SU-DHL-6 (cell line): Measurements from ENCODE around the gene FGFR3.

ENCODE experiments used
- H2AFZ ChIP-seq: fragments of 200-600 bp; sonication (generic); 2 replicates; pipeline ENCODE4 v1.6.1; 2014; ENCODE audit warnings: low read depth, mild to moderate bottlenecking, moderate library complexity, mixed read lengths, antibody characterized with exemption, low read length; ENCODE audit not compliant: severe bottlenecking
- H3F3A ChIP-seq: fragments of 200-600 bp; shearing (Covaris generic); 2 replicates; pipeline ENCODE4 v1.6.0; 2016; ENCODE audit warnings: antibody characterized with exemption, mild to moderate bottlenecking; ENCODE audit not compliant: insufficient read depth
- H3K27ac ChIP-seq: fragments of 200-600 bp; sonication (generic); 2 replicates; pipeline ENCODE4 v1.5.1; 2016; ENCODE audit warnings: low read depth, mild to moderate bottlenecking, low read length, moderate library complexity, mixed read lengths
- H3K27me3 ChIP-seq: fragments of 200-600 bp; sonication (generic), shearing (Covaris generic); 2 replicates; pipeline ENCODE4 v1.6.0; 2014; ENCODE audit warnings: mild to moderate bottlenecking, low read length
- H3K36me3 ChIP-seq: fragments of 200-600 bp; sonication (generic); 2 replicates; pipeline ENCODE4 v1.6.1; 2014; ENCODE audit warnings: mild to moderate bottlenecking, low read length, mixed read lengths
- H3K4me2 ChIP-seq: fragments of 300-600, 200-600 bp; shearing (Covaris generic), sonication (generic); 2 replicates; pipeline ENCODE4 v1.6.0; 2014; ENCODE audit warnings: low read length, low read depth, mild to moderate bottlenecking; ENCODE audit not compliant: poor library complexity, severe bottlenecking
- H3K4me3 ChIP-seq: fragments of 200-600 bp; sonication (generic); 2 replicates; pipeline ENCODE4 v1.5.1; 2014; ENCODE audit warnings: antibody characterized with exemption, low read length, mild to moderate bottlenecking, mixed read lengths; ENCODE audit not compliant: insufficient read depth, poor library complexity, severe bottlenecking
- H3K79me2 ChIP-seq: fragments of 200-600 bp; sonication (generic); 2 replicates; pipeline ENCODE4 v1.6.1; 2014; ENCODE audit warnings: mild to moderate bottlenecking, low read length, moderate library complexity; ENCODE audit not compliant: insufficient read depth
- H3K9ac ChIP-seq: fragments of 200-600 bp; sonication (generic); 2 replicates; pipeline ENCODE4 v1.7.0; 2014; ENCODE audit warnings: mild to moderate bottlenecking, low read length
- H3K9me2 ChIP-seq: fragments of 200-600 bp; sonication (generic); replicated peaks from 2 replicates; pipeline ENCODE4 v1.6.1; 2014; ENCODE audit warnings: low read length; ENCODE audit not compliant: insufficient read depth
- H3K9me3 ChIP-seq: fragments of 200-600 bp; sonication (generic); 2 replicates; pipeline ENCODE4 v1.6.1; 2014; ENCODE audit warnings: low read length, mixed read lengths; ENCODE audit not compliant: insufficient read depth
- H4K20me1 ChIP-seq: fragments of 200-600 bp; sonication (generic); 2 replicates; pipeline ENCODE4 v1.6.1; 2014; ENCODE audit warnings: low read depth, mild to moderate bottlenecking, antibody characterized with exemption, low read length, moderate library complexity, mixed read lengths
- EZH2phosphoT487 ChIP-seq: fragments of 200-600 bp; sonication (generic), shearing (Covaris generic); conservative IDR thresholded peaks from 2 replicates; pipeline ENCODE4 v1.6.1; 2018; ENCODE audit warnings: mild to moderate bottlenecking, antibody characterized with exemption, low read length, moderate library complexity, mixed read lengths
- TF ChIP-seq, protein P1 (sequence below): fragments of 200-600 bp; sonication (generic); IDR thresholded peaks from one replicate; pipeline ENCODE4 v1.5.1; 2017; ENCODE audit warnings: antibody characterized with exemption, mild to moderate bottlenecking, low read length, moderate library complexity; ENCODE audit not compliant: insufficient read depth, poor library complexity, severe bottlenecking

Gene FGFR3

DNA sequence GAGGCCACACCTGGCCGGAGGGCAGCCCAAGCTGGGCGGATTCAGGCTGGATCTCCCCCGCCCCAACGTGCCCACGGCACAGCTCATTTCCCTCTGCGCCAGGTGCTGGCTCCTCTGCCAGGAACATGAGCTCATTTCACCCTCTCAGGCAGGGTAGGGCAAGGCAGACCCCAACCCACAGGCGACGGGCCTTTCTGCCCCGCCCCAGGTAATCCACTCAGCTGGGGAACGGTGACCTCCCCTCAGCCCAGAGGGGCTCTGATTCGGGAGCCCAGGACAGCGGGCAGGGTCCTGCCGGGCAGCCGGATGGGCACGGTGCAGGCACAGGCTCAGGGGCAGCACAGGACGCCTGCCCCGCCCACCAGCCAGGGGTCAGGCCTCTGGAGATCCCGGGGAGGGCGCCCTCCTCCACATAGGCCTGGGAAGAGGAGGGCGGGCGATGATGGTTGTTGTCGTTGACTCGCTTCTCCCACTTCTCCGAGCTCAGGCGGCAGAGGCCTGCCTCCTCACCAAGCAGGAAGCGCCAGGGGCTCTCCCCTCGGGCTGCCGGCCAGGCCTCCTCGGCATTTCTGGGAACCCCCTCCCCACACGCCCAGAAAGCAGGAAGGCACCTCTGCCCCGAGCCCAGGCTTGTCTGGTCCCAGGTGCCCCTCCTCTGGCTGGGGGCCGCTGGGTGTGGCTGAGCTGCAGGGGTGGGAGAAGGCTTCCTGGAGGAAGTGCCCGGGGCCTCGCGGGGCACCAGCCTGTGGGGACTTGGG, 40.6 kb upstream of the FGFR3 start:
- Histone ChIP-seq H3K27ac (no peak overlapping the region), H2AFZ (no peak overlapping the region), H3K9ac (no peak overlapping the region), H3F3A (no peaks in the 10 kb centered on the region), H3K4me2 (no peak overlapping the region), H3K4me3 (no peak overlapping the region), H3K9me2 (no peaks in the 10 kb centered on the region), H3K27me3 (no peaks in the 10 kb centered on the region), H3K79me2 (no peaks in the 10 kb centered on the region), H3K9me3 (no peaks in the 10 kb centered on the region), H4K20me1 (no peaks in the 10 kb centered on the region), H3K36me3 (no peaks in the 10 kb centered on the region)
- TF ChIP-seq, protein P1, sequence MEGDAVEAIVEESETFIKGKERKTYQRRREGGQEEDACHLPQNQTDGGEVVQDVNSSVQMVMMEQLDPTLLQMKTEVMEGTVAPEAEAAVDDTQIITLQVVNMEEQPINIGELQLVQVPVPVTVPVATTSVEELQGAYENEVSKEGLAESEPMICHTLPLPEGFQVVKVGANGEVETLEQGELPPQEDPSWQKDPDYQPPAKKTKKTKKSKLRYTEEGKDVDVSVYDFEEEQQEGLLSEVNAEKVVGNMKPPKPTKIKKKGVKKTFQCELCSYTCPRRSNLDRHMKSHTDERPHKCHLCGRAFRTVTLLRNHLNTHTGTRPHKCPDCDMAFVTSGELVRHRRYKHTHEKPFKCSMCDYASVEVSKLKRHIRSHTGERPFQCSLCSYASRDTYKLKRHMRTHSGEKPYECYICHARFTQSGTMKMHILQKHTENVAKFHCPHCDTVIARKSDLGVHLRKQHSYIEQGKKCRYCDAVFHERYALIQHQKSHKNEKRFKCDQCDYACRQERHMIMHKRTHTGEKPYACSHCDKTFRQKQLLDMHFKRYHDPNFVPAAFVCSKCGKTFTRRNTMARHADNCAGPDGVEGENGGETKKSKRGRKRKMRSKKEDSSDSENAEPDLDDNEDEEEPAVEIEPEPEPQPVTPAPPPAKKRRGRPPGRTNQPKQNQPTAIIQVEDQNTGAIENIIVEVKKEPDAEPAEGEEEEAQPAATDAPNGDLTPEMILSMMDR, result no peak
- TF ChIP-seq EZH2phosphoT487, result no peak

DNA sequence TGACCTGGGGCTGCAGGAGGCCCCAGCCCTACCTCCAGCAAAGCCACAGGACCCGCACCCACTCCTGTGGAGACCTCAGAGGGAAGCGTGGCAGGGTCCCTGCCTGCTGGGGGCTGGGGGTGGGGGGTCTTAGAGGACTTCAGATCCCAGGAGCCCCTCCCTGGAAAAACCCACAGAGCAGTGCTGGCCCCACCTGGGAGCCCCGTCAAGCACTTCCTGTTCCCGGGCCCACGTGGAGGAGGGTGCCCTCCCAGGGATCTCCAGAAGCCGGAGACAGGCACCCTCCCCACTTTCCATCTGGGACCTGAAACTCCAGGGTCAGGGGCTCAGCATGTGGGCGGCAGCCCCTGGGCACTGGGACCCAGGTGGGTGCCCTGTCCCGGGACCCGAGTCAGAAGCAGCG, 39.8 kb upstream of the FGFR3 start:
- Histone ChIP-seq H3K27me3 (no peaks in the 10 kb centered on the region), H3K9me3 (no peaks in the 10 kb centered on the region), H3K4me2 (no peak overlapping the region), H4K20me1 (no peaks in the 10 kb centered on the region), H3K4me3 (no peak overlapping the region), H2AFZ (no peak overlapping the region), H3K79me2 (no peaks in the 10 kb centered on the region), H3F3A (no peaks in the 10 kb centered on the region), H3K27ac (no peak overlapping the region), H3K9me2 (no peaks in the 10 kb centered on the region), H3K9ac (no peak overlapping the region), H3K36me3 (no peaks in the 10 kb centered on the region)
- TF ChIP-seq, protein P1, result no peak
- no peak for TF ChIP-seq EZH2phosphoT487

DNA sequence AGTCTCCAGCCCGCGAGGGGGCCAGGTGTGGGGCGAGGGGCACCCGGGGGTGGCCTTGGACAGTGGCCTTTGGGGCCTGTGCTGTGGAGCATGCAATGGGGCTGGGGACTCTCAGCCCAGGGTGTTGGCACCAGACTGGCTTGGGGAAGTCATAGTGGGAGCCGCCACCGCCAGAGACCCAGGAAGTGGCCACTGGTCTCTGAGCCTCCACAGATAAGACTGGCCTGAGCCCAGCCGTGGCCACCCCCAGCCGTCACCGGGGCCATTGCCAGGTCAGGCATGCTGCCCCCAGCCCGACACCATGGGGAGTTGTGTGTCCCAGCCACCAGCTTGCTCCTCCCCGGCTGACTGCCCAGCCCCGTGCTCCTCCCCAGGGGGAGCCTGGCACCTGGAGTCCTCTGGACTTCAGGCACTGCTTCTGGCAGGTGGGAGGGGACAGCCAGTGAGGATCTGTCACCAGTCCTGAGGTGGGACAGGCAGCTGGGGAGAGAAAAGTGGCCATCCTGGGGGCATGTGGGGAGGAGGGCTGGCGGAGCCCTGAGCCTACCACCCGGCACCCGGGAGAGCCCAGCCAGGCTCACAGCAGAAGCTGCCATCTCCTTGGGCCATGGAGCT, 39.3 kb upstream of the FGFR3 start:
- no peak for TF ChIP-seq EZH2phosphoT487
- TF ChIP-seq, protein P1, result no peak
- H3F3A ChIP-seq, result no peaks in the 10 kb centered on the region
- H3K27ac ChIP-seq, result no peak overlapping the region
- H3K9me3 ChIP-seq, result no peaks in the 10 kb centered on the region
- no peak overlapping the region for H3K9ac ChIP-seq
- no peak overlapping the region for H3K4me3 ChIP-seq
- H3K4me2 ChIP-seq, result no peak overlapping the region
- H3K27me3 ChIP-seq, result no peaks in the 10 kb centered on the region
- no peaks in the 10 kb centered on the region for H4K20me1 ChIP-seq
- no peaks in the 10 kb centered on the region for H3K9me2 ChIP-seq
- no peaks in the 10 kb centered on the region for H3K79me2 ChIP-seq
- no peak overlapping the region for H2AFZ ChIP-seq
- H3K36me3 ChIP-seq, result no peaks in the 10 kb centered on the region
